GM21825 (cell line): ENCODE measurements around the gene LRRC18.

Experiments
- ATAC-seq: cut with Tn5 transposase; IDR thresholded peaks from one replicate; pipeline ENCODE4 v1.9.1; 2021; ENCODE audit warnings: mild to moderate bottlenecking, moderate library complexity; ENCODE audit not compliant: unreplicated experiment

The LRRC18 gene

GRCh38 chr10:48946891-48947500, 7.4 kb upstream of the LRRC18 start:
- ATAC-seq, result no peak

GRCh38 chr10:48946332-48946731, 6.7 kb upstream of the LRRC18 start:
- ATAC-seq, result no peak

DNA sequence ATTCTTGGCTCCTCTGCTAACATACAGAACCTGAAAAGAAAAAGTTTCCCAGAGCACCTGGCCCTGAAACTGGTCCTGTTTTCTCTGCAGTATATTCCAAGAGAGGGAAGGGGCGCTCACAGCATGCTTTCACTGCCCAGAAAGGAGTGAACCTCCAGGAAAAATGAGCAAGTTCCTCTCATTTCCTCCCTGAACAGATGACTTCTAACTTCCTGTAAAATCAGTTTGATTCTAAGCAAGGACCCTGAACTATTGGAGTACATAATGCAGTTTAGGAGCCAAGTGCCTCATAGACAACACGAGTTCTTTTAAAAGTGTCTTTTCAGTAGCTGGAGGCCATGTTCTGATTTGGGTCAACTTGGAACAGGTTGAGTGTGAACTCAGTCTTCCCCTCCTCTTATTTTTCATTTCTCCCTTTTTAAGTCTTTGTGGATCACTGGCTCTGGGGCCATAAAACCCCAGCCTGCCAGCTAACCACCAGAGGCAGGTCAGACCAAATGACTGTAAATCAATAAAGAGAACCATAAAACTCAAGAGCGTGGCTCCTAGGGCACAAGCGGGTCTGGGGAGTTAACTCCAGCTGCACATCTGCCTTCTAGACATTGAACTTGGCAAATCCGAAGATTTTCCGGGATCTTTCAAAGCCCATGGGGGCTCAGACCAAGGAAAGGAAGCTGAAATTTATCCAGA, 5.9 kb upstream of the LRRC18 start:
- no peak for ATAC-seq

GRCh38 chr10:48944171-48944570, 4.5 kb upstream of the LRRC18 start:
- no peak for ATAC-seq

- no peak for ATAC-seq
Measured at GRCh38 chr10:48943096-48943495, 3.5 kb upstream of the LRRC18 start.

DNA sequence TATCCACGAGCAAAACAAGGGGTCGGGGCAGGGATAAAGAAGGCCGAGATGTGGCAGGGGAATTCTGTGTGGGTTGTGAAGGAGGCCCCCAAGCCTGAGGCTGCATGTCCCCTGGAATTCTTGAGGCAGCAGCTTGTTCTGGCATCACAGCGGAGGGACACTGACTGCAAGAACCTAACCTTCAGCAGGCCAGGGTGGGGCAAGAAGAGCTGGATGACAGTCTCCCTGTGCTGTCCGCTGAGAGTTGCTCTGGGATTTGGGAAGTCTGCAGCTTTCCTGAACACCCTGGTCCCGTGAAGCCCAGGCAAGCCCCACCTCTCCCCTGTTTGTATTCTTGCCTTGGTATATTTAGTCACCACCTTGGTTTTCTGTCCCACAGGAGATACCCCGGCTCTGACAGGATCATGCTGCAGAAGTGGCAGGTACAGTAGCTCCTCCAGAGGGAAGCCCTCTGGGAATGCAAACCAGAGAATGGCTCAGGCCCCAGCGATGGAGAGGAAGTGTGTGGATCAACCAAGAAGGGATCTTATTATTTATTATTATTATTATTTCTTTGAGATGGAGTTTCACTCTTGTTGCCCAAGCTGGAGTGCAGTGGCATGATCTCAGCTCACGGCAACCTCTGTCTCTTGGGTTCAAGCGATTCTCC, 1.9 kb upstream of the LRRC18 start:
- no peak for ATAC-seq

- ATAC-seq, result no peak
Measured at GRCh38 chr10:48940958-48941357, 1.3 kb upstream of the LRRC18 start.

GRCh38 chr10:48940372-48940771, 732 bp upstream of the LRRC18 start:
- ATAC-seq, result no peak

DNA sequence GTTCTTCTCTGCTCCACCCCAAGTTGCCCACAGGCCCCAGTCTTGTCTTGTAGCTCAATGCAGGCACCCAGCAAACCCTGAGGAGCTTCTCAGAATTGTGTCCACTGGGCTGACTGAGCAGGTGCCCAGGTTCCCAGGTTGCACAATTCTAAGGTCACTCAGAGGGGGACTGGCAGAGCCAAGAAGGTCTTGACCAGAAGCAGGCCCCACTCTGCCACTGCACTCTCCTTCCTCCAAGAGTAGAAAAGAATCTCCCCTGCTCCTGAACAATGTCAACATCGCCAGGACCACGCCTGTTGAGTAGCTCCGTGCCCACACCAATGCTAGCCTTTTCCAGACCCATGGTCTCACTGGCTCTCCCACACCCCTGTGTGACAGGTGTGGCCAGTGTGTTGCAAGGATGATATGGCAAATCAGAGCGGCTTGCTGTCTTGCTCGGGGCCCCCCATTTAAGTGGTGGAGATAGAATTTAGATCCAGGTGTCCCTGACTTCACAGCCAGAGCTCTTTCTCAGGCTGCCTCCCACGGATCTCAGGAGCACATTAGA, 577 bp downstream of the LRRC18 start:
- ATAC-seq, result no peak

- ATAC-seq, result no peak
Measured at GRCh38 chr10:48938281-48938680, 1.4 kb downstream of the LRRC18 start.

DNA sequence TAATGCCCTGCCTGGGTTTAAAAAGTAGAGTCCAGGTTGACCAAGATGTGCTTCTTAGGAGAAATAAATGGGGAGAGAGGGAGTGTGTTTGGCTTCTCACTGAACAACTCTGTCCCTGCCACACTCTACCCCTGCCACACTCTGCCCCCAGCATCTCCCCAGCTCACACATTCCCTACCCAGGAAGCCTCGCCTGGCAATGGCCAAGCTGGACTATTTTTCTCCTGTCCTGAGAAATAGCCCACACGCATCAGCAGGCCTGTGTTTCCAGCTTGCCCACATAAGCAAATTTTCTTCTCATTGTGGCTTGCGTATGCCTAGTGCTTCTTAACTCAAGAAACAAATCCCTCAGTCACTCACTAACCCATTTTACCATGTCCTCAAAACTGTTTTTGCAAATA, 1.8 kb downstream of the LRRC18 start:
- no peak for ATAC-seq

DNA sequence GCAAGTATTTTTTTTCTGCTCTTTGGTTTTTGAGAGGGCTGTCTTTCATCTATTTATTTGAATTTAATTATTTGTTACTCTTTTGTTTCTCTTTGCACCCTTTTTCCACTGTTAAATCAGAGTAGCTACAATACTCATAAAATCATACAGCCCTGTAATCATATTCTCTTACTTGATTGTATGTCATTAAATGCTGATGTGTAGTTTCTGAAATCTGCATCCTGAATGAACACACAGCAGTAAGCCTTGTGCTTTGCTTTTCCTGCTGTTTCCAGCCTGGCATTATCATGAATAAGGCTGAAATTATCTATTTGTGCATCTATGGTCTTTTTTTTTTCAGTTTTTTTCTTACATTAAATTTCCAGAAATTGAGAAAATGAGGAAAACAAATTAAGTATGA, 4.1 kb downstream of the LRRC18 start:
- no peak for ATAC-seq

- no peak for ATAC-seq
Measured at GRCh38 chr10:48934672-48935501, 4.8 kb downstream of the LRRC18 start.

DNA sequence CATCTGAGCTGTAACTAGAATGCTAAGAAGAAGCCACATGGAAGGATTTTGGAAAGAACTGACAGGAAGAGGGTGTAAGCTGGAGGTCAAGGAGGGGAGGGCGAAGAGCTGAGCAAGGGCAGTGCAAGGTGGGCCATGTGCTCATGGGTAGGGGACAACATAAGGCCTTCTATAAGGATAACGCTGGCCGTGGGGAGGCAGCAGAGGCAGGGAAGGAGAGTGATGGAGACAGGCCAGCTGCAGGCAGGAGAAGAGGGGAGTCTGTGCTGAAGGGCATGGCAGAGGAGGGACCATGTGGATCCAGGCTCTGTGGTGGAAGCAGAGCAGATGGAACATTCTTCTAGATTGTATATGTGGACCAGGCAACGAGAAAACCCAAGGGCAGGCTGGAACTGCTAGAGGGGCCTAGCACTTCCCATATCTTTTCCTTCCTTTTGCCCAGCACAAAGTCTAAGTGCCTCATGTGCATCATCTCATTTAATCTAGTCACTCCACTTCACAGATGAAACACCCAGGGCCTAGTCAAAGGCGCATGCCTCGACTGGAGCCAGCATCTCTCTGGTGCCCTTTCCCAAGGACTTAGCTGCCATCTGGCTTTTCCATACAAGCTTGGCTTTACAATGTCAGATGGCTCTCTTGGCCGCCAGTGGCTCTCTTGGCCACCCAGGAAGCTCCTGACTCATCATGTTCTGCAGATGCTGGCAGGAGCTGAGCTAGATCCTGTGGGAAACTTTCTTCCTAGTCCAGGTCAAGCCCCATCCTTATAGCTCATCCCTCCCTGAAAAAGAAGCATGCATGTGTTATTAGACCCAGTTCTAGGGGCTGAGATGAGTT, 6.6 kb downstream of the LRRC18 start:
- ATAC-seq, result no peak

DNA sequence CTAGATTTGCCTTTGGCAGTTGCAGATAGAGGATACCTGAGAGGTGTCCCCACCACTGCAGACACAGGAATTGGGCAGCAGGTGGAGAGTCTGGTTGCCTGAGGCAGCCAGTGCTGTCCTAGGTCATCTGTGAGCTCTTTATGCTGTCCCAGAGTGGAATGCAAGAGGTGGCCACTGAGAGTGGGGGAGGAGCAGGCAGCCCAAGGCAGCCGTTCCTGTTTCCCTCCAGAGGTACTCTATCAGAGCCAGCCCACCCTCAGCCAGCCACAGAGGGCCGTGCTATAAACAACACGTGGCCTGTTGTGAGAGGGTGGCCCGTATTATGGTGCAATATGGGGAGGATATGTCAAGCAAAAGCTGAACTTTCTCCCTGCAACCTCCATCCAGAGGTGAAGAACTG, 8.5 kb downstream of the LRRC18 start:
- ATAC-seq, result no peak

DNA sequence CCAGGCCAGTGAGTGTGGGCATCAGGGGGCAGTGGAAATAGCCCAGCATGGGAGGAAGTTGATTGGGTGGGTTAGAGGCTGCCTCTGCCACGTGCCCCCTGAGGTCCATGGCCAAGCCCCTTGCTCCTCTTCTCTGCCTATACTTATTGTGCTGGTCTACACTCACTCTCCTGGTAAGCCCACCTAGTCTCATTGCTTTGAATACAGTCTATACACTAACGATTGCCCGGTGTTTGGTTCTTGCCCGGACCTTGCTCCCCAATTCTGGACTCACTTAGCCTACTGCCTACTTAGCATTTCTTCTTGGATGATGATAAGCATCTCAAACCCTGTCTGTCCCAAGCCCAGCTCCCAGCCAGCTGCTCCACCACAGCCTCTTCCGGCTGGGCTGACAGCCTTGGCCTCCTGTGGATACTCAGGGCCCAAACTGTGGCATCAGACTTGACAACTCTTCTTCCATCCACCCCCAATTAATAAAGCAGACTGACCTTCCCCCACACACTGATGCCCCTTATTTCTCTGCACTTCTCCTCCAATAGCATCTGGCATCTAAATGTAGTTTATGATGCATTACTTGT, 10.1 kb downstream of the LRRC18 start:
- ATAC-seq, result no peak

DNA sequence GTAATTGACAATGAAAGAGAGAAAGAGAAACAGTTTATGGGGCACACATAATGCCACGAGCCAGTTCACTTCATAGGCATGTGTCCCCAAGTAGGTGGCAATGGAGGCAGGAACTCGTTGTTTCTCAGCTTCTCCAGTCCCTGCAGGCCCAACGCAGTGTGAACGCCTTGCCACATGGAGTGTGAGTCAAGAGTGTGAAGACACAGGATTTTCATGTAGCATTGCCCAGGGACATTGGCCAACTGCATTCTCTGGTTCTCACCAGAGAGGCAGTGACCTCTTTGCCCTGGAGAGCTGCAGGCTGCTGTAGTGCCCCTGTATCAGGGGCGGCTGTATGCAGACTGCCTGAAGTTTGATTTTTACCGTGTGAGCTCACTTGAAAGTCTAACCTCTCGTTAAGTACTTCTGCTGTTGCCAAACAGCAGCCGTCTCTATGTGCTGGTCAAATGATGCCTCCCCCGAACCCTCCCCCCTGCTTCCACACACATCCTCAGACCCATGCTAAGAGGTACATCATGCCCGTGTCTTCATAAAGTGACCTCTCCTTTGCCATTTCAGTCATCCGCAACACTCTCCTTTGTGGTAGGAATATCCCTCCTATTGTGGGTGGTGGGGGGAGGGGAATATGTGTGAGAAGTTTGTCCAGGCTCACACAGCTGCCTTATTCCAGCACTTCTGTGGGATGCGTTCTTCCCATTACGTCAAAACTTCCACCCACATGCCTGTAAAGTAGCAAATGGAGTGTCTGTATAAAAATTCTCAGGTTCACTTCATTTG, 12.7 kb downstream of the LRRC18 start:
- ATAC-seq, result no peak

GRCh38 chr10:48926255-48926654, 13.4 kb downstream of the LRRC18 start:
- no peak for ATAC-seq

GRCh38 chr10:48924988-48925387, 14.7 kb downstream of the LRRC18 start:
- no peak for ATAC-seq
